GM12878 (cell line): ENCODE measurements around the gene PRKCE. TPM values are rescaled to one million over a fixed set of nuclear protein-coding genes. Genes with fewer than 3 reads are reported as not detected.

Experiments used
- ATAC-seq: fragments of 200-7000 bp; cut with Tn5 transposase; 3 replicates; pipeline ENCODE4 v1.9.1; 2020; ENCODE audit warnings: mild to moderate bottlenecking, moderate library complexity
- BruUV-seq: library from RNA; stranded (reverse); fragments of 400-500 nt; replicated peaks from 2 replicates; lab custom pipeline; 2021; lab: Mats Ljungman, UMichigan
- CTCF ChIA-PET: fragments of 300-600 bp; sonication (Branson Sonifier 250); formaldehyde crosslinking; extraction: SDS; loops from one replicate; lab custom pipeline; 2021; ENCODE audit warnings: inconsistent platforms; lab: Yijun Ruan, JAX
- POLR2A ChIA-PET: fragments of 350-600 bp; formaldehyde crosslinking; extraction: SDS; loops from one replicate; lab custom pipeline; 2021; ENCODE audit warnings: inconsistent platforms; lab: Charles Lee
- RAD21 ChIA-PET: fragments of 300-600 bp; sonication (Branson Sonifier 250); formaldehyde crosslinking; loops from one replicate; lab custom pipeline; 2023; ENCODE audit warnings: antibody characterized with exemption; ENCODE audit not compliant: unreplicated experiment; lab: Charles Lee
- SMC1A ChIA-PET: fragments of 300-600 bp; sonication (Branson Sonifier 250); formaldehyde crosslinking; loops from one replicate; lab custom pipeline; 2023; ENCODE audit not compliant: unreplicated experiment, uncharacterized antibody; lab: Charles Lee
- DNase-seq: peaks from one replicate; pipeline ENCODE4 v3.0.0-alpha.2; 2011; ENCODE audit warnings: low read depth, low spot score
- FAIRE-seq: peaks from 3 replicates; lab custom pipeline; 2011; peaks lifted over from hg19 to GRCh38; lab: Jason Lieb, UNC
- H2AFZ ChIP-seq: 2 replicates; pipeline ENCODE4 v1.6.0; 2011; ENCODE audit warnings: low read depth, low read length, control low read depth; ENCODE audit not compliant: control insufficient read depth
- H3K27ac ChIP-seq: 2 replicates; pipeline ENCODE4 v1.5.1; 2011; ENCODE audit warnings: control low read depth; ENCODE audit not compliant: control insufficient read depth, insufficient read depth
- H3K27me3 ChIP-seq, 2 experiments: replicated peaks in 1 of 2; 2 replicates each; pipeline versions ENCODE4 v1.6.0 to v1.6.1; 2011; ENCODE audit warnings: low read length in 1 of 2; ENCODE audit not compliant: control insufficient read depth in 2 of 2, insufficient read depth in 2 of 2
- H3K36me3 ChIP-seq, 2 experiments: 2 replicates each; pipeline ENCODE4 v1.5.1; 2011; ENCODE audit warnings: low read length in 1 of 2; ENCODE audit not compliant: control insufficient read depth in 2 of 2, insufficient read depth in 2 of 2
- H3K4me1 ChIP-seq: 2 replicates; pipeline ENCODE4 v1.6.1; 2011; ENCODE audit warnings: mild to moderate bottlenecking, low read length, moderate library complexity, mixed read lengths; ENCODE audit not compliant: control insufficient read depth, insufficient read depth
- H3K4me2 ChIP-seq: 2 replicates; pipeline ENCODE4 v1.6.0; 2011; ENCODE audit warnings: control low read depth; ENCODE audit not compliant: control insufficient read depth, insufficient read depth
- H3K4me3 ChIP-seq: fragments of 200-600 bp; sonication (generic); 2 replicates; pipeline ENCODE4 v1.5.1; 2016
- H3K79me2 ChIP-seq: 2 replicates; pipeline ENCODE4 v1.6.0; 2011; ENCODE audit warnings: low read length; ENCODE audit not compliant: control insufficient read depth, insufficient read depth
- H3K9ac ChIP-seq: 2 replicates; pipeline ENCODE4 v1.8.0; 2011; ENCODE audit warnings: low read length, control low read depth, mixed read lengths; ENCODE audit not compliant: control insufficient read depth, insufficient read depth
- H3K9me3 ChIP-seq: replicated peaks from 3 replicates; pipeline ENCODE4 v1.5.1; 2011; ENCODE audit warnings: mild to moderate bottlenecking, low read length; ENCODE audit not compliant: control insufficient read depth, insufficient read depth
- H4K20me1 ChIP-seq: 2 replicates; pipeline ENCODE4 v1.6.0; 2011; ENCODE audit not compliant: control insufficient read depth, insufficient read depth
- ELK1 ChIP-seq: IDR thresholded peaks from 2 replicates; pipeline ENCODE4 v1.6.1; 2012; ENCODE audit warnings: low read depth, low read length, improper control_type of control experiment
- FOXM1 ChIP-seq: IDR thresholded peaks from 2 replicates; pipeline ENCODE4 v1.6.1; 2012; ENCODE audit warnings: low read depth, mild to moderate bottlenecking, inconsistent platforms, low read length, moderate library complexity
- KLF5 ChIP-seq: fragments of 450-650 bp; IDR thresholded peaks from 2 replicates; pipeline ENCODE4 v1.6.1; 2014; ENCODE audit warnings: mild to moderate bottlenecking; ENCODE audit not compliant: partially characterized antibody
- PKNOX1 ChIP-seq: fragments of 450-650 bp; IDR thresholded peaks from 2 replicates; pipeline ENCODE4 v1.6.1; 2016; ENCODE audit warnings: mild to moderate bottlenecking
- RB1 ChIP-seq: fragments of 450-650 bp; formaldehyde crosslinking; IDR thresholded peaks from 2 replicates; pipeline ENCODE4 v1.6.1; 2017; ENCODE audit warnings: mild to moderate bottlenecking, borderline replicate concordance
- RFX5 ChIP-seq: IDR thresholded peaks from 2 replicates; pipeline ENCODE4 v1.6.1; 2011; ENCODE audit warnings: low read depth, low read length, improper control_type of control experiment
- SIX5 ChIP-seq: IDR thresholded peaks from 2 replicates; pipeline ENCODE4 v1.6.1; 2011; ENCODE audit warnings: mild to moderate bottlenecking, low read depth, low read length, moderate library complexity; ENCODE audit not compliant: severe bottlenecking
- SMC3 ChIP-seq: IDR thresholded peaks from 2 replicates; pipeline ENCODE4 v1.6.1; 2011; ENCODE audit warnings: low read length, improper control_type of control experiment, borderline replicate concordance
- SUZ12 ChIP-seq: fragments of 200-600 bp; sonication (generic); IDR thresholded peaks from one replicate; pipeline ENCODE4 v1.6.1; 2018; ENCODE audit warnings: antibody characterized with exemption, mild to moderate bottlenecking; ENCODE audit not compliant: unreplicated experiment
- ZBTB11 ChIP-seq: fragments of 450-650 bp; formaldehyde crosslinking; IDR thresholded peaks from 2 replicates; pipeline ENCODE4 v1.5.0; 2022; ENCODE audit warnings: mild to moderate bottlenecking, missing genetic modification characterization
- ZBTB40 ChIP-seq: fragments of 450-650 bp; IDR thresholded peaks from 2 replicates; pipeline ENCODE4 v1.6.1; 2016; ENCODE audit warnings: mild to moderate bottlenecking, moderate library complexity, borderline replicate concordance
- ZSCAN29 ChIP-seq: fragments of 450-650 bp; IDR thresholded peaks from 2 replicates; pipeline ENCODE4 v1.6.1; 2017; ENCODE audit warnings: mild to moderate bottlenecking, moderate library complexity
- WGBS: methylation state at CpG from one replicate; pipeline ENCODE4 v1.1.6; 2016; ENCODE audit warnings: low lambda C conversion rate; ENCODE audit not compliant: insufficient replicate concordance, insufficient coverage; ENCODE audit errors: missing lambda C conversion rate; 5-methylcytosine and 5-hydroxymethylcytosine counted together
- in situ Hi-C: fragments of 300-500 bp; cut with MboI; formaldehyde crosslinking; loops from 9 replicates; pipeline ENCODE4 v1.14.3; 2018; ENCODE audit warnings: mixed read lengths
- intact Hi-C: fragments of 100-400 bp; cut with micrococcal nuclease; formaldehyde crosslinking; loops from one replicate; pipeline ENCODE4 v1.14.2; 2022; ENCODE audit not compliant: unreplicated experiment
- polyA plus RNA-seq, 11 experiments: library from polyadenylated mRNA; depleted of rRNA in 4 of 11; unstranded in 6 of 11; stranded (reverse) in 5 of 11; fragments of >200 nt; fragmentation: Nextera tagmentation in 4 of 11; fragmentation: Illumina TruSeq in 1 of 11; extraction: Ambion mirVana in 4 of 11; extraction: Trizol in 1 of 11; gene quantifications; 1 replicate in 1 of 11; 2 replicates in 10 of 11; pipeline versions ENCODE4 v1.2.1 to v1.2.3, GENCODE V29; 2011 to 2016; ENCODE audit warnings: inconsistent platforms in 2 of 11, missing spikeins in 2 of 11, low read depth in 1 of 11
- total RNA-seq, 4 experiments: library from RNA; depleted of rRNA in 3 of 4; stranded (reverse); fragments of >200 nt in 3 of 4; fragmentation: Illumina TruSeq in 1 of 4; extraction: Trizol in 1 of 4; gene quantifications; 2 replicates each; pipeline versions ENCODE4 v1.2.1 to v1.2.3, GENCODE V29; 2013 to 2021

The PRKCE gene
- total and polyA plus RNA-seq, 10 of the 15 experiments (the other 5 are each of a cell fraction or from before 2014, with no cell fraction given), result 2.6 to 28.2 (median 11.3) TPM

- FAIRE-seq, result no peak
- in situ Hi-C loops, result no loop called here
- BruUV-seq, result no TSS peak
Measured at GRCh38 chr2:45876611-45877010, 225.1 kb downstream of the PRKCE start.

More at GRCh38 chr2:45876611-45877010, 225.1 kb downstream of the PRKCE start:
- Histone ChIP-seq H3K27ac (no peak overlapping the region), H3K9me3 (peaks cover 3% of the 10 kb centered on the region; the same call in 2 of the 3 replicates), H3K36me3 (peaks cover 0 to 4% of the 10 kb centered on the region in 2 experiments; a peak in 2 of 4 replicates)
- intact Hi-C loops, result no loop called here
- TF ChIP-seq RB1 (no peak), ELK1 (no peak), FOXM1 (no peak), RFX5 (no peak), PKNOX1 (no peak), ZSCAN29 (no peak), KLF5 (no peak), ZBTB40 (no peak), SMC3 (no peak), SUZ12 (no peak), ZBTB11 (CRISPR knock-in tag) (no peak), SIX5 (no peak)
- TF ChIP-seq, all 136 proteins: peak for 0
- ChIA-PET RAD21 (no interaction called here), CTCF (interaction anchor here (0.6 to 1.3 kb wide), 5 partner anchors 9 to 84 kb away, joined by 3 to 6 read pairs (median 3); no protein-coding TSS in a partner anchor), SMC1A (interaction anchor here (1.0 to 5.7 kb wide), 2 partner anchors 12 to 43 kb away, joined by 4 to 41 read pairs; no protein-coding TSS in a partner anchor), POLR2A (interaction anchor here (3.5 kb wide), 1 partner anchor 11 kb away, joined by 18 read pairs; no protein-coding TSS in a partner anchor)
- Histone ChIP-seq H3K27me3 (no peaks in the 10 kb centered on the region), H3K4me3 (no peak overlapping the region), H3K79me2 (no peaks in the 10 kb centered on the region), H3K9ac (no peak overlapping the region), H4K20me1 (no peaks in the 10 kb centered on the region), H2AFZ (no peak overlapping the region), H3K4me1 (no peaks in the 10 kb centered on the region), H3K4me2 (no peak overlapping the region)
- WGBS, result 52% methylated on average over 2 of the region's 2 CpGs
- no peak for DNase-seq
- ATAC-seq, result no peak
